ENCODE measurements around the gene NEU2. TPM values are rescaled to one million over a fixed set of nuclear protein-coding genes. Genes with fewer than 3 reads are reported as not detected.

The NEU2 gene
- total and polyA plus RNA-seq, 10 of the 15 experiments (the other 5 are each of a cell fraction or from before 2014, with no cell fraction given): not detected

- TF ChIP-seq, protein P1, sequence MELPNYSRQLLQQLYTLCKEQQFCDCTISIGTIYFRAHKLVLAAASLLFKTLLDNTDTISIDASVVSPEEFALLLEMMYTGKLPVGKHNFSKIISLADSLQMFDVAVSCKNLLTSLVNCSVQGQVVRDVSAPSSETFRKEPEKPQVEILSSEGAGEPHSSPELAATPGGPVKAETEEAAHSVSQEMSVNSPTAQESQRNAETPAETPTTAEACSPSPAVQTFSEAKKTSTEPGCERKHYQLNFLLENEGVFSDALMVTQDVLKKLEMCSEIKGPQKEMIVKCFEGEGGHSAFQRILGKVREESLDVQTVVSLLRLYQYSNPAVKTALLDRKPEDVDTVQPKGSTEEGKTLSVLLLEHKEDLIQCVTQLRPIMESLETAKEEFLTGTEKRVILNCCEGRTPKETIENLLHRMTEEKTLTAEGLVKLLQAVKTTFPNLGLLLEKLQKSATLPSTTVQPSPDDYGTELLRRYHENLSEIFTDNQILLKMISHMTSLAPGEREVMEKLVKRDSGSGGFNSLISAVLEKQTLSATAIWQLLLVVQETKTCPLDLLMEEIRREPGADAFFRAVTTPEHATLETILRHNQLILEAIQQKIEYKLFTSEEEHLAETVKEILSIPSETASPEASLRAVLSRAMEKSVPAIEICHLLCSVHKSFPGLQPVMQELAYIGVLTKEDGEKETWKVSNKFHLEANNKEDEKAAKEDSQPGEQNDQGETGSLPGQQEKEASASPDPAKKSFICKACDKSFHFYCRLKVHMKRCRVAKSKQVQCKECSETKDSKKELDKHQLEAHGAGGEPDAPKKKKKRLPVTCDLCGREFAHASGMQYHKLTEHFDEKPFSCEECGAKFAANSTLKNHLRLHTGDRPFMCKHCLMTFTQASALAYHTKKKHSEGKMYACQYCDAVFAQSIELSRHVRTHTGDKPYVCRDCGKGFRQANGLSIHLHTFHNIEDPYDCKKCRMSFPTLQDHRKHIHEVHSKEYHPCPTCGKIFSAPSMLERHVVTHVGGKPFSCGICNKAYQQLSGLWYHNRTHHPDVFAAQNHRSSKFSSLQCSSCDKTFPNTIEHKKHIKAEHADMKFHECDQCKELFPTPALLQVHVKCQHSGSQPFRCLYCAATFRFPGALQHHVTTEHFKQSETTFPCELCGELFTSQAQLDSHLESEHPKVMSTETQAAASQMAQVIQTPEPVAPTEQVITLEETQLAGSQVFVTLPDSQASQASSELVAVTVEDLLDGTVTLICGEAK (IDR thresholded peaks at IDR 0.05; ENCODE audit: borderline replicate concordance): no peak
- no peak for TF ChIP-seq JUND (IDR thresholded peaks at IDR 0.05; ENCODE audit: low read depth, low read length)
- TF ChIP-seq, protein P2, sequence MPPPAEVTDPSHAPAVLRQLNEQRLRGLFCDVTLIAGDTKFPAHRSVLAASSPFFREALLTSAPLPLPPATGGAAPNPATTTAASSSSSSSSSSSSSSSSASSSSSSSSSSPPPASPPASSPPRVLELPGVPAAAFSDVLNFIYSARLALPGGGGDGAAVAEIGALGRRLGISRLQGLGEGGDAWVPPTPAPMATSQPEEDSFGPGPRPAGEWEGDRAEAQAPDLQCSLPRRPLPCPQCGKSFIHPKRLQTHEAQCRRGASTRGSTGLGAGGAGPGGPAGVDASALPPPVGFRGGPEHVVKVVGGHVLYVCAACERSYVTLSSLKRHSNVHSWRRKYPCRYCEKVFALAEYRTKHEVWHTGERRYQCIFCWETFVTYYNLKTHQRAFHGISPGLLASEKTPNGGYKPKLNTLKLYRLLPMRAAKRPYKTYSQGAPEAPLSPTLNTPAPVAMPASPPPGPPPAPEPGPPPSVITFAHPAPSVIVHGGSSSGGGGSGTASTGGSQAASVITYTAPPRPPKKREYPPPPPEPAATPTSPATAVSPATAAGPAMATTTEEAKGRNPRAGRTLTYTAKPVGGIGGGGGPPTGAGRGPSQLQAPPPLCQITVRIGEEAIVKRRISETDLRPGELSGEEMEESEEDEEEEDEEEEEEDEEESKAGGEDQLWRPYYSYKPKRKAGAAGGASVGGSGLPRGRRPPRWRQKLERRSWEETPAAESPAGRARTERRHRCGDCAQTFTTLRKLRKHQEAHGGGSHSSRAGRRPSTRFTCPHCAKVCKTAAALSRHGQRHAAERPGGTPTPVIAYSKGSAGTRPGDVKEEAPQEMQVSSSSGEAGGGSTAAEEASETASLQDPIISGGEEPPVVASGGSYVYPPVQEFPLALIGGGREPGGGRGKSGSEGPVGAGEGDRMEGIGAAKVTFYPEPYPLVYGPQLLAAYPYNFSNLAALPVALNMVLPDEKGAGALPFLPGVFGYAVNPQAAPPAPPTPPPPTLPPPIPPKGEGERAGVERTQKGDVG (CRISPR knock-in tag; IDR thresholded peaks at IDR 0.05): no peak
- 0 out of 2 replicates have a peak, but pooled peaks have one; percentile 5 for TF ChIP-seq ASH2L (IDR thresholded peaks at IDR 0.05; ENCODE audit: borderline replicate concordance, low read depth)
- no peak for TF ChIP-seq HDAC6 (IDR thresholded peaks at IDR 0.05; ENCODE audit: unreplicated experiment)
- no peak for TF ChIP-seq RAD51 (IDR thresholded peaks at IDR 0.05)
- 0 out of 2 replicates have a peak, but pooled peaks have one; percentile 28 for TF ChIP-seq TAF1 (IDR thresholded peaks at IDR 0.05; ENCODE audit: borderline replicate concordance, low read depth, low read length)
- TF ChIP-seq IRF4 (IDR thresholded peaks at IDR 0.05; ENCODE audit: low read depth, low read length): peak; percentile 58; the same call in 1 of the 2 replicates
- TF ChIP-seq BACH1 (IDR thresholded peaks at IDR 0.05; ENCODE audit: borderline replicate concordance): no peak
- no peak for TF ChIP-seq BMI1 (IDR thresholded peaks at IDR 0.05; ENCODE audit: borderline replicate concordance)
- TF ChIP-seq HDAC2 (IDR thresholded peaks at IDR 0.05): no peak
- no peak for TF ChIP-seq ZNF217 (IDR thresholded peaks at IDR 0.05)
- no peak for TF ChIP-seq SUZ12 (IDR thresholded peaks at IDR 0.05; ENCODE audit: unreplicated experiment)
- peak; percentile 16 for TF ChIP-seq SMAD1 (IDR thresholded peaks at IDR 0.05; ENCODE audit: low read depth, partially characterized antibody)
- no peak for TF ChIP-seq MTA3 (IDR thresholded peaks at IDR 0.05; ENCODE audit: borderline replicate concordance, low read length)
- TF ChIP-seq ZNF592 (IDR thresholded peaks at IDR 0.05): no peak
- TF ChIP-seq SMAD5 (IDR thresholded peaks at IDR 0.05; ENCODE audit: low read depth): no peak
- TF ChIP-seq JUNB (IDR thresholded peaks at IDR 0.05): 0 out of 2 replicates have a peak, but pooled peaks have one; percentile 33
- no peak for TF ChIP-seq ATF3 (IDR thresholded peaks at IDR 0.05; ENCODE audit: borderline replicate concordance, extremely low read depth, low read depth, low read length)
- peak; percentile 55; the same call in 1 of the 2 replicates for TF ChIP-seq POLR2AphosphoS5 (IDR thresholded peaks at IDR 0.05; ENCODE audit: low read length)
- peak; percentile 38 for TF ChIP-seq EED (IDR thresholded peaks at IDR 0.05; ENCODE audit: low read depth)
Observed at GRCh38 chr2:233084488-233084887, 52.0 kb downstream of the NEU2 start (continued).
